GM21737 (cell line): ENCODE results near the gene PRDM11.

ENCODE experiments used
- ATAC-seq: cut with Tn5 transposase; IDR thresholded peaks from one replicate; pipeline ENCODE4 v1.9.1; 2021; ENCODE audit warnings: mild to moderate bottlenecking, moderate library complexity; ENCODE audit not compliant: unreplicated experiment

The PRDM11 gene

DNA sequence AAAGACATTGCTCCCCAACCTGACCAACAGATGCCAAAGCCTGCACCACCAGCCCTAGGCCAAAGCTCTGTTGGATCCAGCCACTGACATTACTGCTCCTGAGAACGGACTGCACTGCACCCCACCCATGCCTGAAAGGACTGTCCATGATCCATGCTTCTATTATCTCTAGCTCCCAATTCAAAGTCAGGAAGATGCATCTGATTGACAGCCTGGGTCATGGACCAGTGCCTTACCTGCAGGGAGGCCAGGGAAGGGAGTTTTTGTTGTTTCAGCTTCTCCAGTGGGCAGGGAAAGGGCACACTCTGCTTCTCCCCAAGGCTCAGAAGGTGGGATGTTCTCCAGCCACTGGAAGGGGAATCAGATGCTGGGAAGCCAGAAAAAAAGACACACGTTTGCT lies 4.8 kb upstream of the PRDM11 start:
- ATAC-seq = no peak

DNA sequence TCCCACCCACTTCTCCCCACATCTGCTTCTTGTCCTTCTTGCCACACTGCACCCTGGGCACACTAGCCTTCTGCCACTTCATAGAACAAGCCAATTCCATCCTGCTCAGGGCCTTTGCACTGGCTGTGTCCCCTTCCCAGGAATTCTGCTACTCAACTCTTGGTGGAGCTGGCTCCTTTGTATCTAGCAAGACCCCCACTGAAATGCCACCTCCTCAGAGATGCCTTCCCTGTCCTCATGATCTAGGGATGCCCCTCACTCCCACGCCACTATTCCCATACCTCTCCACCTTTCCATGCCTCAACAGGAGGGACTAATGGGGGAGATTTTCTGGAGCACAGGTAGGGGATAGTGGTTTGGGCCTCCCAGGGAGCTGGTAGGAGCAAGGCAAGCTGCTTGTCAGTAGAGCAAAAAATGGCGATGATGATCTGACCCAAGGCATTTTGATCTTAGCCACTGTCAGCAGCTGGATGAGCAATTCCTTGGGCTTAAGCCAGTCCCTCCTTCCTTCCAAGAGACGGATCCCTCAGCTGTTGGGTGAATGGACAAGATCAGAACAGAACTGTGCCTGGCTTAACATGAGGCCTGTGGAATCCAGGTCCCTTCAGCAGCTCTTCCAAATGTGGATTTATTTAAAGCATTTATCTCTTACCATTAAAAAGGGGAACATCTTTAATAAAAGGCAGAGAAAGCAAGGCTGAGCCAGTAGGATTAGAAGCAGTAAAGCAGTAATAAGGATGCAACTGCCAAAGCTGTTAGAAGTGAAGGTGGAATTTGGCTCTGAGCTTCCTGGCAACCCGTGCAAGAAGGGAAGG lies 4.0 kb upstream of the PRDM11 start:
- ATAC-seq = no peak

DNA sequence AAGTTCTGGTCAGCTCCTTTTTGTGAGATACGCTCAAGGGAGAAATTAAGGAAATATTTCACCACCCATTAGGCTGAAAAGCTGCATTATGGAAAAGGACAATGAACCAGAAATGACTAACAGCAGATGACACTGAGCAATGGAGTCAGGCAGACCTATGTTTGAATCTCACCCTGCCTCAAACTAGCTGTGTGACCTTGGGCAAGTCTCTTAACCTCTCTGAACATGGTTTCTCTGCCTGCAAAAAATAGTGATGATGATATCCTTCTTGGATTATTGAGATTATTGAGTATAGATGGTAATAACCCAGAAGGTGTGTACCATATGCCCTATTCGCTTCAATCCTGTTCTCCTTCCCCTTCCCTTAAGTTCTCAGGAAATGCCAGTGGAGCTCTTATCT lies 2.9 kb upstream of the PRDM11 start:
- no peak for ATAC-seq

DNA sequence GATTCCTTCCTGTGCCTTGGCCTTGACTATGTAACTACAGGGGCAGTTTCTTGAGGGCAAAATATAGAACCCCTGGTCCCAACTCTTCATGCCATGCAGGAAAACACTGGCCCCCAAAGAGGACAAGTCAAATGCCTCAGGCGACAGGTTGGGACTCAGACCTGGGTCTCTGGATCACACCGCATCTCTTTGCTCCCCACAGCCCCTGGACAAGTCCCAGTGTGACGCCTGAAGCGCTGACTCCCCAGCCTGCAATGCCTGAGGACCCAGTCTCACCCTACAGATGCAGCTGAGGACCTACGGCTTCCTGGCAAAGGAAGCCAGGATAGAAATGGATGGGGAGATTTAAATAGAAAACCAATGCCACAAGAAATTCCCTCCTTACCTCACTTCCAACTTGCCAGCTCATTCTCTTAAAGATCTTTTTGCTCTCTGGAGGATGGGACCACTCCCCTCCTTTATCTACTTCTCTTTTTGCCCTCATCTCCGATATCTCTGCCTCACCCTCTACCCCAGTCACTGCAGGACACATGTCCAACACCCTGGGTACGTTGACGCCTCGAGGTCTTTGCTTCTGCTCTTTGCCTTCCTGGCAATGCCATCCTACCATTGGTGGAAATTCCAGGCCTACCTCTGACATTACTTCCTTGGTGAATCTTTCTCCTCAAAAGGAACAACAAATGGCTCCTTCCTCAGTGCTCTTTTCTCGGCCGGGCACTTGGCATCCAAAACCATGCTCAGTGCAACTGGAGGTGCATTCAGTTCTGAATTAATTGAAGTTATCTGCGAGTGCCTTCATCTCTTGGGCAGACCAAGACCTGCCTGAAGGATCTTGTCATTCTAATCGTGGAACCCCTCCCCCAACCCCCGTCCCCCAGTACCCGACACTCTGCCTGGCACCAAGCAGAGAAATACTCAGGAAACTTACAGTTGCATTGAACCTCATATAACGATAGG lies 2.0 kb upstream of the PRDM11 start:
- no peak for ATAC-seq

DNA sequence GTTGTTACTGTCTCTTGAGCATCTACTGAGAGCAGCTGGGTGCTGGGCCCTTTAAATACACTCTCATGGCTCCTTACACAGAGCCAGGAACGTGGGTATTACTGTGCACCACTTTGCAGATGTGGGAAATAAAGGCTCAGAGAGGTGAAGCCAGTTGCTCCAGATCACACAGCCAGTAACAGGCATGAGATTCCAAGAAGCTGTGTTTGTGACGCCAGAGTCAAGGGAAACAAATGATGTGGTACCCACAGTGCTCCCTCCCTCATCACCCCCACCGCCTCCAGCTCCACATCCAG lies 1.4 kb upstream of the PRDM11 start:
- ATAC-seq = no peak

DNA sequence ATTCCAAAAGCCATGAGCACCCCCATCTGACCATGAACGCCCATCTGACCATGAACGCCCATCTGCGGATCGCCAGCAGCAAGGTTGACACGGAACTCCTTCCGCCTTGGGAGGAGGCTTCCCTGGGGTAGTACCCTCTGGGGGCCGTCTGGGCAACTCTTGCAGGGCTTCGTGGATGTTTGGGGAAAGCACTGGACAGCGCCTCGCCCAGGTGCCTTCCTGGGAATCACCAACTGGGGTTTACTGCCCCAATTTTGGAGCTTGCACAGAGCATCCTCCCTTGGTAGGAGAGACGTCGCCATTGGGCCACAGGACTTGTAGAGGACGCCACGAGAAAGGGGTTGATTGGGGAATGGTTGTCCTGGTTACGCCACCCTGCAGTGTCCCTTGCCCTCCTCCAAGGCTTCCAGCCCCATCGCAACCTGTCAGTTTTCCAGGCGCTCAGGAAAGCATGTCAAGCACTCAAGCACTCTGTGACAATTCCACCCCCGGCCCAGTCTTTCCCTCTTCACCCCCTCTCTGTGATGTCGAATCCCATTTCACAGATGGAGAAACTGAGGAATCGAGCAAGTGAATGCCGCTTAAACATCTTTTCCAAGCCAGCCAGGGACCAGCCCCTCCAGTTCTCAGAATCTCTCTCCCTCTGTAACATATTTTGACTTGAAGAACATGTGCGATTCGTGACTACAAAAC lies 914 bp upstream of the PRDM11 start:
- ATAC-seq = no peak

DNA sequence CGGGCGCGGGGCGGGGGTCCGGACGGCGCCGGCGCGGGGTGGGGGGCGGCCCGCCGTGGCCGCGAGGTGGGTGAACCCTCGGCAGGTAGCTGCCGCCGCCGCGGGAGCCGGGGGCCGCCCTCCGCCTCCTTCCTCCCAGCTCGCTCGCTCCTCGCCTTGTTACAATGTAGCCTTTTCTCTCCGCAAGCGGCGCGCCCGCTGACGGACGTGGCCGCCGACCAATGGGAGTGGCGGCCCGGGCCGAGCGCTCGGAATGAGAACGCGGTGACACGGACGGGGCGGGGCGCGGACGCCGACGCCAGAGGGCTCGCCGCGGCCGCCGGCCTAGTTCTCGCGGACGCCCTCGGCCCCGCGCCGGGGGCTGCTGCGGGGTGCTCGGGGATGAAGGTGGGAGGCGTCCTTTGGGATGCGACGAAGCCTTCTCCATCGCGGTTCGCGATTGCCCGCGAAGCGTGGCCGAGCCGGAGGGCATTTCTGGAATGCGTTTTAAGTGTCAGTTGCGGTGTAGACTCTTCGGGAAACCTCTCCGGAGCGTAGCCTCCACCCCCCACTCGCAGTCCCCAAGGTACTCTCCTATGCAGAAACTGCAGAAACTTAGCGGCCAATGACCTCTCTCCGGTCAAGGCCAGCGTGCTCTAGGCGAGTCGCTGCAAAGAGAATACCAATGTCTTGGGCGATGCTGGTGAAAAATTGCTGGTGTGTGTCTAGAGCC lies 734 bp downstream of the PRDM11 start:
- ATAC-seq = peak; percentile 98

DNA sequence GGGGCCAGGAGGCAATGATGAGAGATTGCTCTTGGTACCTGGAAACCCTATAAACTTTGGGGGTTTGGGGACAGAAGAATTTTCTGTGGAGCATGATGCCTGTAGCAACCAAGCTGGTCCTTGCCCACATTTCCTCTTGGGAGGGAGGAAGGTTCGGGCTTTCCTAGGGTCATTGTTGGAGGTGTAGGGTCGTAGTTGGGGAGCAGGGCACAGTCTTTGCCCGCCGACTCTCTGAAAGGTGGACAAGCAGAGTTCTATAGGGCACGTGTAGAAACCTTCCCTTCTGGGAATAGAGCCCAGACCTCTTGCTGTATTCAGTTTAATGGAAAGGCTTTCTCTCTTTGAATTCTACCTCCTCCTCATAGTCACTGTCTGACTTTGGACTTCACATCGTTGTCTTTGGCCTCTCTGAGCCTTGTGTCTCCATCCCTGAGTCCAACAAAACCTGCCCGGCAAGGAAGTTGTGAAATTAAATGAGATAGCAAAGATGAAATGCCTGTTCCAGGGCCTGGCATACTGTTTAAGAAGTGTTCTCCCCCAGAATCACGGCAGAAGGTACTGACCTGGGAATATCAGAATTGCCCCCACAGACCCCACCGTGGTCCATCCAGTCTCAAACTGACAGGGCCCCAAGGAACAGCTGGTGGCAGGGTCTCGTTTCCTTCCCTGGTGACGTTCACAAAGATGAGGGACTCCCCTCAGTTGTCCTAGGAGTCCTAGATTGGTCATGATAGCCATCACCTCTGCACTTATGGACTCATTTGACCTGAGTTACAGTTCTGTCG lies 1.6 kb downstream of the PRDM11 start:
- no peak for ATAC-seq

DNA sequence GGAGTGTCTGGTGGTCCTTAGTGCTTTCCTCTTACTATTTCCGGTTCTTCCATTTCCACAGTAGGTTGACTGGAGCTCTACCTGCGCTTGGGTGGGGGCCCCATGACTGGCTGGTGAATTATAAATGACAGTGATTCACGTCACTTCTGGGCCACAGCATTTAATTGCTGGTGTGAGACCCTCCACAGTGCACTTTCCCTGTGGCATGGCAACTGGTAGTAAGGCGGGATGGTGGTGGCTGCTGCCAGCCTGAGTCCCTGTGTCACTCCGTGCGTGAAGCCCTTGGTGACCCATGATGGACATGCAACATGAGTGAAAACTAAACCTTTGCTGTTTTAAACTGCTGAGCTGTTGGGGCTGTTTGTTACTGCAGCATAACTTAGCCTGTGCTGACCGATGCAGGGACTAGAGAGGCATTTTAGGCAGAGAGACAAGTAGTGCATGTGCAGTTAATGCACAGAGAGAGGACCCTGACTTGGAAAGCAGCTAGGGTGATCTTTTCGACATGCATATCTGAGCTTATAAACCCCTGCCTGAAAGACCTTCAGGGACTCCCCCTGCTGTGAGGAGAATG lies 3.1 kb downstream of the PRDM11 start:
- ATAC-seq = no peak

DNA sequence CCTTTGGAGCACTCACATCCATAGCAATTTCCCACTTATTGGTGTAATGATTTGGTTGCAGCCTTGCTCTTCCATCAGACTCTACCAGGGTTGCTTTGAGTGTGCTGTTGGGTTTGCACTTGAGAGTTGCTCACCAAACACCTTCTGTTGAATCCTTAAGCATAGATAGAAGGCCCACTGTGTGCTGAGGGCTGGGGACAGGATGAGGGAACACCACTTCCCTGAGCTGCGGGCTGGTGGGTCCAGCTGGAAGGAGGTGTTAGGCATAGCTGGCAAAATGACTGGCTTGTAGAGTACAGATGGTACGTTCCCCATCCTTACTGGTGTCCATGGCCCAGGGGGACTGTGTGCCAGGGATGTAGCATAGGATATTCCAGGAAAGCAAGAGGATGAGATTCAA lies 3.9 kb downstream of the PRDM11 start:
- ATAC-seq = no peak

DNA sequence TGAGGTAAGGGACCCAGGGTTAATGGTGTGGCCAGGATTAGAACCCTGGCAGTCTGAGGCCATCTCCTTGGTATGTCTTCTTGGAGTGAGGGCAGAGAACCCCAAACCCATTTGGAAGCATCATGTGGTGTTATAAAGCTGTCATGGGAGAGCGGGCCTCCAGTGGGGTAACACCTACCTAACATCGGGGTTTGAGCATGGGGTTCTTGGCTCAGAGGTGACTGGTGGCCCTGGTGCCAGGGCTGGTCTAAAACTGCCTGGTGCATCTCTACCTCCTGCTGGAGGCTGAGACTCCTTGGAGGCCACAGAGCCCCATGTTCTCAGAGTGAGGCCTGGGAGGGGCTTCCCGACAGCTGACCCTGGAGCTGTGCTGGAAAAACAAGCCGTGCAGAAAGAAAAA lies 4.5 kb downstream of the PRDM11 start:
- ATAC-seq = no peak

DNA sequence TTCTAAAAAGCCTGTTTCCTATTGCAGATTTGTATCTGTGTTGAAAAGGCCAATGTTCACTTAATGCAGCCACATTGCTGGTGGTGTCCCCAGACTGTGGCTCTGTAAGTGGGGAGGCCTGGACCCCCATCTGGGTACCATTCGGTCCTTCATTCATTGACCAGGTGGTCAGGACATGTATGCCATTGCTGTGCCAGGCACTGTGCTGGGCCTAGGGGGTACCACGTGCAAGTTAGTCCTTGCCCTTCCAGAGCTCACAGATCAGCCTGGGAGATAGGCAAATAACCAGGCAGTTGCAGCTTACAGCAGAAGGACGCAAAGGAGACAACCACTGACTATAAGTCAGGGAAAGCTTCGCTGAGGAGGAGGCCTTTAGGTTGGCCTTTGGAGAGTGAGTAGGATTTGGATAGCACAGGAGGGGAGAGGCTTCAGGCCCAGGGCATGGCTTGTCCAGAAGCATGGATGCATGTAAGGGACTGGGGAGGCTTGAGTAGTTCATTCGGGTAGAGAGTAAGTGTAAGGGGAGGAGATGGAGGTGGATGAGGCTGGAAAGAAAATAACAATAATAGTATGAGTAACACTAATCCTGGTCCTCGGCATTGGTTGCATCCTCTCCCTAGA lies 5.0 kb downstream of the PRDM11 start:
- no peak for ATAC-seq

DNA sequence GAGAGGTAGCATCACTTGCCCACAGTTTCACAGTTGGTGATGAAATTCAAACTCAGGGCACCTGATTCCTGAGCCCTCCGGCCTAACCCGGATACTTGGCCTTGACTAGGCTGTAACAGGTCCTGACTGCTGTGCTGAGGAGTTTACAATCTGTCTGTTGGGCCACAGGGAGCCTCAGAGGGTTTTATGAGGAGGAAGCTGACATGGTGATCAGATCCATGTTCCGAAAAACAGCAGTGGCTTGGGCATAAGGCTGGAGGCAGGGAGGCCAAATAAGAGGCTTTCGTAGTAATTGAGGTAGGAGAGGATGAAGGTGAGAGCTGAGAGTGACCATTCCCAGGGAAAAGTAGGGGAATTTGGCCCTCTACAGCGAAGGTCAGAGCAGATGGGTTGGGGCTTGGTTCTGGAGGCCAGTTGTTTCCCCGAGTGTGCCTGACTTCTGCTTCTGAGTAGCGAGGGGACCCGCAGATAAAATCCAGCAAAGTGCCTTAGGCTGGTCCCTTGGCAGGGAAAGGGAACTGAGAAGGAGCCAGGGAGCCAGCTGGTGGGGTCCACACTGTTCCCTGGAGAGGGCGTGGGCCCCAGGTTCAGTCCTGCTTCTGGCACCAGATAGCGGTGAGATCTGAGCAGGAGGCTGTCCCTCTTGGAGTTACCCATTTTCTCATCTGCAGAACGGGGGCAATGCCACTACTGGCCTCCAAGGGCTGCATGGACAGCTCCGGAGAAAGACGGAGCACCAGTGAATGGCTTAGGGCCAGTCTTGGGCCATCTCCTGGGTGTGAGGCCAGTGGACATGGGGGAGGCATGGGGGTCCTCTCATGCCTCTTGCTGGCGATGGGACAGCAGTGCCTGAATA lies 6.5 kb downstream of the PRDM11 start:
- no peak for ATAC-seq

DNA sequence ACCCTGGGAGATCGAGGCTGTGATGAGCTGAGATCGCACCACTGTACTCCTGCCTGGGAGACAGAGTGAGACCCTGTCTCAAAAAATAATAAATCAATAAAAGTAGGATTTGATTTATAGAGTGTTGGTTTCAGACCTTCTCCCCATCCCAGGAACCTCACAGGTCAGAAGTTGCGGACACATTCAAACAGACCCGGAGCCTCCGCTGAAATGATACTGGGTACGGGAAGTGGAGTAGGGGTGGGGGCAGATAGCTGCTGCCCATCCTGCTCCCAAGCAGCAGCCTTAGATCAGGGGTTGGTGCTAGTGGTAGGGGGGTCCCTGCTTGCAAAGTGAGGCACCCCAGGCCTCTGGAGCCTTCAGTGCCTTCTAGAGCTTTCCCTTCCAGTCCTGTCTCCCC lies 7.8 kb downstream of the PRDM11 start:
- no peak for ATAC-seq

DNA sequence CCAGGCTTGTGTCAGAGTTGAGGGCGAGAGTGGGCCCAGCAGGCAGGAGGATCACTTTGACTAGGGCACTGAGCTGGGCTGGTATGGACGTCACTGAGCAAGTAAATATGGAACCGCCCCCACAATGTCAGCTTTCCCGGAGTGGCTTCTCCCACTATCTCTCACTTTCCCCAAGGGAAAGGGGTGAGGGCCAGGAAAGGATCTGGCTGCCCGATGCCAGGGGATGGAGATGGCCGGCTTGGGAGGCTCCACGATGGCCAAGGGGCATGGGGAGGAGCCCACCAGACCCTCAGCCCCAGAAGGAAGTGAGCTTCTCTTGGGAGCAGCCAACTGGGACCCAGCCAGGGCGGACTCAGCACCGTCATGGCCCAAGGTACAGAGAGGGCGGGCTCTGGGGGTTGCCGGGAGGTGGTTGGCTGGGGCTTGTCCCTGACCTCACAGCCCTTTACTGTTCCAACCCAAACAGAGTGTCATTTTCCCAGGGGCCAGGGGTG lies 8.7 kb downstream of the PRDM11 start:
- ATAC-seq = no peak

DNA sequence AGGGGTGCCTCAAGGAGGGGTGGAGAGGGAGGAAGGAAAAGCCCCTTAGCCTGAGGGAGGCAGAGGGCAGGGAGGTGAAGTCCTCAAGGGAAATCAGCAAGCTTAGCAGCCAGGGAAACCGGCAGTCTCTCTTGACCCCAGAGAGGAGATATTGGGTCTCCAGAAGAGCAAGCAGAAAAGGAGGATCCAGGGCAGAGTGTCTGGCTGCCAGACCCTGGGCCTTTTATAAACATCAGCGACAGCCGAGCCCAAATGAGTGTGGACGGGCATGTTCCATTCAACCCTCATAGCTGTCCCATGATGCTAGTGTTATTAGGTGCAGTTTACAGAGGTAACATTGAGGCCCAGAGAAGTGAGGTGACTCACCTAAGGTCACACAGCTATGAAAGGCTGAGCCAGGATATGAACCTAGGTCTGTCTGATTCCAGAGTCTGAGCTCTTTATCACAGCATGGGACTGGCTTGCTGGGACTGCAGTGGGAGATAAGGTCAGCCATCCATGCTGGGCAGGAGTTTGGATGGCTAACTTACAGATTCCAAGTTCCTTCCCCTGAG lies 9.3 kb downstream of the PRDM11 start:
- no peak for ATAC-seq

DNA sequence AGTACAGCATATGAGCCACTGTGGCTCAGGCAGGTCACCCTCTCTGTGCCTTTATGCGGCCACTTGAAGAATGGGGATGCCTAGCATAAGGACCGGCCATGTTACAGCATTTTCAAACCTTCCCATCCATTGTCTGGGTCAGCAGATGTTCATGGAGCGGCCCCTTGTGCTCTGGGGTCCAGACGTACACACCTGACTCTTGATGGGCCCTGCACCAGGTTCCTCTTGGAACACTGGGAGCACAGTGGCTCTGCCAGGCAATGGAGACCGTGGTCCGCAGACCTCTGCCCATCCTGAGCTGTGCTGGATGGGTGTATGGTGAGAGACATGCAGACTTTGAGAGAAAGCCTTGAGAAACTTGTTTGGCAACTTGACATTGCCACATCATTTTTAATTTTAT lies 9.8 kb downstream of the PRDM11 start:
- no peak for ATAC-seq

DNA sequence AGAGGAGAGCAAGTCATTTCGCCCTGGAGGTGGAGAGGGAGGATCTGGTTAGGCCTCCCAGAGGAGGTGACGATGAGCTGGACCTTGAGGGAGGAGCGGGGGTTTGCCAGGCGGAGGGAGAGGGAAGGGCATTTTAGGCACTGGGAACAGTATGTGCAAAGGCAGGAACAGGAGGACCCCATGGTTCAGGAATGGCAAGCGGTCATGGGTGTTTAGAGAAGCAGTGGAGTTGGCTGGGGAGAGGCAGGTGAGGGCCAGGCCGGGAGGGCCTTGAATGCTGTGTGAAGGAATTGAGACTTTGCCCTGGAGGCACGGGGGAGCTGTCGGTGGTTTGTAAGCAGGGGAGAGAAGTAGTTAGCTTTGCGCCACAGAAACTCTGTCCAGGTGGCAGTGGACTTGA lies 10.3 kb downstream of the PRDM11 start:
- ATAC-seq = no peak
